C4-2B (cell line): ENCODE results near the gene FBXO7.

ENCODE experiments used
- ZFX ChIP-seq: fragments of 450-650 bp; IDR thresholded peaks from 2 replicates; pipeline ENCODE4 v1.6.1; 2017
- TF ChIP-seq, protein P1 (sequence below): fragments of 450-650 bp; conservative IDR thresholded peaks from 2 replicates; pipeline ENCODE4 v1.5.1; 2017; ENCODE audit warnings: mild to moderate bottlenecking

DNA sequence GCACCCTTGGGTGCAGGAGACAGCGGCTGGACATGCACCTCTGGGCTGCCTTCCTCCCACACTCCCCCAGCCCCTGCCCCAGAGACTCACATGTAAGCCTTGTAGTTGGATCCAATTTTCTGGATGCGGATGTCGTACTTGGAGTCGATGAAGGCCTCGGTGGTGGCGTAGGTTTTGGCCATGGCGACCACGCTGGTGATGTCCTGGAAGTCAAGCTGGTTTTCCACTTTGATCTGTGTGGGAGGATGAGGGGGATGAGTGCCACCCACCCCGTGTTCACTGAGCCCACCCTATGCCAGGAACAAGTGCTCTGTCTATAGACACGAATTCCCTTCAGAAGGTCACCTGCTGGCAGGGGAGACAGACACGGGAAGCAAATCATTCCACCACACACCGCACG is 66.9 kb downstream of the FBXO7 start:
- TF ChIP-seq, protein P1, sequence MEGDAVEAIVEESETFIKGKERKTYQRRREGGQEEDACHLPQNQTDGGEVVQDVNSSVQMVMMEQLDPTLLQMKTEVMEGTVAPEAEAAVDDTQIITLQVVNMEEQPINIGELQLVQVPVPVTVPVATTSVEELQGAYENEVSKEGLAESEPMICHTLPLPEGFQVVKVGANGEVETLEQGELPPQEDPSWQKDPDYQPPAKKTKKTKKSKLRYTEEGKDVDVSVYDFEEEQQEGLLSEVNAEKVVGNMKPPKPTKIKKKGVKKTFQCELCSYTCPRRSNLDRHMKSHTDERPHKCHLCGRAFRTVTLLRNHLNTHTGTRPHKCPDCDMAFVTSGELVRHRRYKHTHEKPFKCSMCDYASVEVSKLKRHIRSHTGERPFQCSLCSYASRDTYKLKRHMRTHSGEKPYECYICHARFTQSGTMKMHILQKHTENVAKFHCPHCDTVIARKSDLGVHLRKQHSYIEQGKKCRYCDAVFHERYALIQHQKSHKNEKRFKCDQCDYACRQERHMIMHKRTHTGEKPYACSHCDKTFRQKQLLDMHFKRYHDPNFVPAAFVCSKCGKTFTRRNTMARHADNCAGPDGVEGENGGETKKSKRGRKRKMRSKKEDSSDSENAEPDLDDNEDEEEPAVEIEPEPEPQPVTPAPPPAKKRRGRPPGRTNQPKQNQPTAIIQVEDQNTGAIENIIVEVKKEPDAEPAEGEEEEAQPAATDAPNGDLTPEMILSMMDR = no peak
- TF ChIP-seq ZFX = no peak
